Endodermal cell (in vitro differentiated cells): ENCODE data around the gene MAGOHB. TPM values are rescaled to one million over a fixed set of nuclear protein-coding genes. Genes with fewer than 3 reads are reported as not detected.
"Not testable (repeated sequence)": the region's sequence is repeated elsewhere in the genome, so short reads cannot be mapped to it uniquely, and the experiment has no call there.

Experiments used
- DNase-seq: peaks from one replicate; pipeline ENCODE4 v3.0.0-alpha.2; 2017
- H3K27ac ChIP-seq: 2 replicates; pipeline ENCODE4 v1.5.1; 2013; ENCODE audit warnings: mild to moderate bottlenecking, low read depth, low read length, moderate library complexity
- H3K27me3 ChIP-seq: 2 replicates; pipeline ENCODE4 v1.6.1; 2013; ENCODE audit warnings: mild to moderate bottlenecking, low read length, moderate library complexity; ENCODE audit not compliant: insufficient read depth, control insufficient read depth, poor library complexity, severe bottlenecking
- H3K36me3 ChIP-seq: 2 replicates; pipeline ENCODE4 v1.7.0; 2013; ENCODE audit warnings: mild to moderate bottlenecking, low read length, moderate library complexity; ENCODE audit not compliant: control insufficient read depth, insufficient read depth
- H3K4me1 ChIP-seq: one replicate; pipeline ENCODE4 v1.7.0; 2013; ENCODE audit warnings: low read length; ENCODE audit not compliant: control insufficient read depth, insufficient read depth
- H3K4me3 ChIP-seq: 2 replicates; pipeline ENCODE4 v1.5.1; 2013; ENCODE audit warnings: mild to moderate bottlenecking, low read length, moderate library complexity
- H3K9ac ChIP-seq: 2 replicates; pipeline ENCODE4 v1.6.1; 2013; ENCODE audit warnings: mild to moderate bottlenecking, low read length, moderate library complexity; ENCODE audit not compliant: poor library complexity, severe bottlenecking; ENCODE audit errors: extremely low read depth
- H3K9me3 ChIP-seq: 2 replicates; pipeline ENCODE4 v1.6.1; 2013; ENCODE audit warnings: mild to moderate bottlenecking, low read length, moderate library complexity; ENCODE audit not compliant: control insufficient read depth
- H3K27ac Mint-ChIP-seq: 2 replicates; pipeline ENCODE4 v1.8.0; 2020; ENCODE audit warnings: mixed read lengths
- H3K27me3 Mint-ChIP-seq: 2 replicates; pipeline ENCODE4 v1.8.0; 2021; ENCODE audit warnings: mild to moderate bottlenecking, mixed read lengths; ENCODE audit not compliant: insufficient read depth
- H3K36me3 Mint-ChIP-seq: 2 replicates; pipeline ENCODE4 v1.8.0; 2020; ENCODE audit warnings: low read depth, mixed read lengths
- H3K4me1 Mint-ChIP-seq: 2 replicates; pipeline ENCODE4 v1.8.0; 2020; ENCODE audit warnings: mixed read lengths
- H3K4me3 Mint-ChIP-seq: 2 replicates; pipeline ENCODE4 v1.8.0; 2020; ENCODE audit warnings: mild to moderate bottlenecking, moderate library complexity, mixed read lengths
- H3K9me3 Mint-ChIP-seq: 2 replicates; pipeline ENCODE4 v1.8.0; 2020; ENCODE audit warnings: mild to moderate bottlenecking, mixed read lengths
- WGBS, 2 experiments: methylation state at CpG; one replicate each; pipeline versions ENCODE4 v1.1.5 to v1.1.7; 2013; ENCODE audit warnings: missing lambda C conversion rate in 2 of 2, mixed read lengths in 1 of 2; ENCODE audit not compliant: insufficient coverage in 1 of 2, insufficient read length in 1 of 2; 5-methylcytosine and 5-hydroxymethylcytosine counted together
- total RNA-seq, 2 donors: library from RNA; stranded (reverse); fragmentation: NEBNext Ultra II Directional in 1 of 2; extraction: Animal tissue kit (Norgen Biotek cat#: 25700) in 1 of 2; gene quantifications; 2 replicates in 1 of 2; 3 replicates in 1 of 2; pipeline ENCODE4 v1.2.1, GENCODE V29; 2021
- TF ChIP-seq, protein P1 (sequence below): fragments of 200-600 bp; sonication (generic); conservative IDR thresholded peaks from 2 replicates; pipeline ENCODE4 v1.5.0; 2021; ENCODE audit warnings: antibody characterized with exemption, mild to moderate bottlenecking

Gene MAGOHB
- total RNA-seq, 2 donors from 2014 or later, result 53.8 to 75.8 TPM

DNA sequence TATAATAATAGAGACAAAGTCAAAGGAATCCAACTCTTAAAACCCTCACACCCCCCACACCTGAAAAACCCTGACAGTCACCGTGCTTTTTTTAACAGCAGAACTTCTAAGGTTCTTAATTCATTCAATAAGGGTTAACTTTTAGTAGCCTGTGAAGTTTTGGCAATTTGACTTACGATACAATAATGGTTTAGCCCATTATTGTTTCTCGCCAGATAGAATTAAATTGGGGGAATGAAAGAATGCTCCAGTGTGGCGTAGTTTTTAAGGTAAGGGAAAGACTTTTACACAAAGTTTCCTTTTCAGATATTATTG, 604 bp upstream of the MAGOHB start:
- peaks cover 22% of the 10 kb centered on the region for H3K36me3 Mint-ChIP-seq
- H3K9me3 ChIP-seq, result no peaks in the 10 kb centered on the region
- peak overlapping the region; percentile 100 for H3K27ac Mint-ChIP-seq
- H3K4me1 Mint-ChIP-seq, result peaks cover 22% of the 10 kb centered on the region
- peak overlapping the region; percentile 96 for H3K4me3 Mint-ChIP-seq
- no peaks in the 10 kb centered on the region for H3K27me3 Mint-ChIP-seq
- TF ChIP-seq, protein P1, sequence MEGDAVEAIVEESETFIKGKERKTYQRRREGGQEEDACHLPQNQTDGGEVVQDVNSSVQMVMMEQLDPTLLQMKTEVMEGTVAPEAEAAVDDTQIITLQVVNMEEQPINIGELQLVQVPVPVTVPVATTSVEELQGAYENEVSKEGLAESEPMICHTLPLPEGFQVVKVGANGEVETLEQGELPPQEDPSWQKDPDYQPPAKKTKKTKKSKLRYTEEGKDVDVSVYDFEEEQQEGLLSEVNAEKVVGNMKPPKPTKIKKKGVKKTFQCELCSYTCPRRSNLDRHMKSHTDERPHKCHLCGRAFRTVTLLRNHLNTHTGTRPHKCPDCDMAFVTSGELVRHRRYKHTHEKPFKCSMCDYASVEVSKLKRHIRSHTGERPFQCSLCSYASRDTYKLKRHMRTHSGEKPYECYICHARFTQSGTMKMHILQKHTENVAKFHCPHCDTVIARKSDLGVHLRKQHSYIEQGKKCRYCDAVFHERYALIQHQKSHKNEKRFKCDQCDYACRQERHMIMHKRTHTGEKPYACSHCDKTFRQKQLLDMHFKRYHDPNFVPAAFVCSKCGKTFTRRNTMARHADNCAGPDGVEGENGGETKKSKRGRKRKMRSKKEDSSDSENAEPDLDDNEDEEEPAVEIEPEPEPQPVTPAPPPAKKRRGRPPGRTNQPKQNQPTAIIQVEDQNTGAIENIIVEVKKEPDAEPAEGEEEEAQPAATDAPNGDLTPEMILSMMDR, result no peak
- peak overlapping the region; percentile 76 for H3K27ac ChIP-seq
- no peaks in the 10 kb centered on the region for H3K4me1 ChIP-seq
- no peak for DNase-seq
- peaks cover 11% of the 10 kb centered on the region for H3K36me3 ChIP-seq
- H3K9ac ChIP-seq, result peak overlapping the region; percentile 97
- peak overlapping the region; percentile 91 for H3K4me3 ChIP-seq
- no peaks in the 10 kb centered on the region for H3K9me3 Mint-ChIP-seq
- H3K27me3 ChIP-seq, result peaks cover 8% of the 10 kb centered on the region
- 75% methylated on average over 4 of the region's 4 CpGs; no CpG with 5 or more reads in 1 of the 2 experiments for WGBS, 2 experiments

DNA sequence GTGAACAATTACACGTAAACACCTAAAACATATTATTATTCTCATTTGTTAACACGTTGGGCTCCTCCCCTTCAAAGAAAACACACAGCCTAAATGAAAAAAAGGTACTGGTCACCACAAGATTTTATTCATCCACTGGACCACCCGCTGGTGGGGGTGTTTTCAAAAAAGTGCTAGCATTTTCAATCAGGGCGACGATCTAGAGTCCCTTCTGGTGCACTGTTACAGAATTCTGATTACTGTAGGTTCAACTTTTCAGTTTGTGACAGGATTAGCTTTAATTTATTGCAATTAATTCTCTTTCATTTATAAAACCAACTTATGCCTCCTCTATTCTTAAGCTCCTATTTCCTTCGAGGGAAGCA, 443 bp downstream of the MAGOHB start:
- Histone ChIP-seq H3K27me3 (peaks cover 8% of the 10 kb centered on the region), H3K27ac (peak overlapping the region; percentile 81), H3K4me3 (peak overlapping the region; percentile 91), H3K4me1 (no peaks in the 10 kb centered on the region), H3K9ac (peak overlapping the region; percentile 97), H3K9me3 (no peaks in the 10 kb centered on the region), H3K36me3 (peaks cover 21% of the 10 kb centered on the region)
- H3K27me3 Mint-ChIP-seq, result no peaks in the 10 kb centered on the region
- H3K36me3 Mint-ChIP-seq, result peaks cover 30% of the 10 kb centered on the region
- H3K27ac Mint-ChIP-seq, result peak overlapping the region; percentile 100
- H3K9me3 Mint-ChIP-seq, result no peaks in the 10 kb centered on the region
- WGBS, 2 experiments, result 0% methylated on average over 2 to 6 of the region's 6 CpGs
- TF ChIP-seq, protein P1, result no peak
- peak; percentile 64 for DNase-seq
- H3K4me1 Mint-ChIP-seq, result peaks cover 22% of the 10 kb centered on the region
- H3K4me3 Mint-ChIP-seq, result peak overlapping the region; percentile 96

- Histone ChIP-seq H3K27me3 (peaks cover 8% of the 10 kb centered on the region), H3K9ac (peak overlapping the region; percentile 97), H3K36me3 (peaks cover 29% of the 10 kb centered on the region), H3K27ac (no peak overlapping the region), H3K4me3 (peak overlapping the region; percentile 91), H3K4me1 (no peaks in the 10 kb centered on the region), H3K9me3 (no peaks in the 10 kb centered on the region)
- TF ChIP-seq, protein P1, result no peak
- no peak for DNase-seq
- peaks cover 22% of the 10 kb centered on the region for H3K4me1 Mint-ChIP-seq
- H3K9me3 Mint-ChIP-seq, result no peaks in the 10 kb centered on the region
- peak overlapping the region; percentile 96 for H3K4me3 Mint-ChIP-seq
- no peaks in the 10 kb centered on the region for H3K27me3 Mint-ChIP-seq
- H3K36me3 Mint-ChIP-seq, result peaks cover 39% of the 10 kb centered on the region
- peak overlapping the region; percentile 100 for H3K27ac Mint-ChIP-seq
- WGBS, 2 experiments, result 91 to 100% methylated on average over 1 to 6 of the region's 6 CpGs
Observed at GRCh38 chr12:10612110-10612509, 1.3 kb downstream of the MAGOHB start.

DNA sequence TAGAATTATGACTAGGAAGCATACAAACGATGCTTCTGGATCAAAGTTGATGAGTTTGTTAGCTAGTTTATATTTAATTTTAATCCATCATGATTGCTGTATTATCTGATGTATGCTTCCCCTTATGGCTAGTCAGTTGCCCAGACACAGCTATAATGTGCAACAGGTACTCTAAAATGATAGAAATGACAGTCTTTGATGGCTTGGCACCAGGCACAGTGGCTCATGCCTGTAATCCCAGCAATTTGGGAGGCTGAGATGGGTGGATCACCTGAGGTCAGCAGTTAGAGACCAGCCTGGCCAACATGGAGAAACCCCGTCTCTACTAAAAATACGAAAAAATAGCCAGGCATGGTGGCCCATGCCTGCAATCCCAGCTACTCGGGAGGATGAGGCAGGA, 2.2 kb downstream of the MAGOHB start:
- Mint-ChIP-seq H3K4me3 (peak overlapping the region; percentile 96), H3K4me1 (peaks cover 22% of the 10 kb centered on the region), H3K36me3 (peaks cover 44% of the 10 kb centered on the region)
- H3K4me1 ChIP-seq, H3K9me3 Mint-ChIP-seq, H3K9me3 ChIP-seq, H3K27me3 Mint-ChIP-seq, H3K27ac ChIP-seq, DNase-seq, H3K27me3 ChIP-seq, H3K9ac ChIP-seq, H3K27ac Mint-ChIP-seq: not testable (repeated sequence)
- Histone ChIP-seq H3K36me3 (peaks cover 36% of the 10 kb centered on the region), H3K4me3 (peak overlapping the region; percentile 30)
- WGBS, 2 experiments, result 89 to 95% methylated on average over 3 to 4 of the region's 4 CpGs
